NAMALWA (cell line): Measurements from ENCODE around the gene MPV17L2.

Experiments
- DNase-seq: peaks from one replicate; pipeline ENCODE4 v3.0.0-alpha.2; 2015; ENCODE audit warnings: low spot score

MPV17L2 gene

GRCh38 chr19:18218600-18218999 is 25.6 kb downstream of the MPV17L2 start:
- no peak for DNase-seq

GRCh38 chr19:18219911-18220631 is 27.1 kb downstream of the MPV17L2 start:
- no peak for DNase-seq

DNA sequence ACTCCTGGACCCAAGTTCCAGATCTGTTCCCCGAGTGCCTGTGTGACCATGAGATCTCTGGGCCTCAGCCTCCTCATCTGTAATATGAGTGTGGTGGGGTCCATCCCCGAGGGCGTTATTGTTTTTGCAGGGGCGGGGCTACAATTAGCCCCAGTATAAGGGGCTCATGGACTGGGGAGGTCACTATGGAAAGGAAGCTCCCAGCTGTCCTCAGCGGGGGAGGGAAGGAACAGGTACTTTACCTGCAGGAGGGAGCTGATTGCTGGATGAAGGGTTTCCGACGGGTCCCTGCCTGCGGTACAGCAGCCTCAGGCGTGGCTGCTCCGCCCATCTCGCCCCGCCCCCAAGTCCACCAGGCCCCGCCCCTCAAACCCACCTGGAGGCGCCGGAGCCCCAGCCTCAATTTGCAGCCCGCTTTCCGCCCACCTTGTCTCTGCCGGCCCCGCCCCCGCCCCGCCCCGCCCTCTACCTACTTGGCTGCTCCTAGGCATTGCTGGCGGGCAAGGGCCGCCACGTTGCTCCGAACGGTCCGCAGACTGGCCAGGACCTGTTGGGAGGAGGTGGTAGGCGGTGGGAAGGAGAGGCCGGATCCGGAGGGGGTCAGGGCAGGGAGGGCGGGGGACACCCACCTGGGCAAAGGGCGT is 27.7 kb downstream of the MPV17L2 start:
- DNase-seq: no peak

- no peak for DNase-seq
Measured at GRCh38 chr19:18221815-18222725, 29.1 kb downstream of the MPV17L2 start.

DNA sequence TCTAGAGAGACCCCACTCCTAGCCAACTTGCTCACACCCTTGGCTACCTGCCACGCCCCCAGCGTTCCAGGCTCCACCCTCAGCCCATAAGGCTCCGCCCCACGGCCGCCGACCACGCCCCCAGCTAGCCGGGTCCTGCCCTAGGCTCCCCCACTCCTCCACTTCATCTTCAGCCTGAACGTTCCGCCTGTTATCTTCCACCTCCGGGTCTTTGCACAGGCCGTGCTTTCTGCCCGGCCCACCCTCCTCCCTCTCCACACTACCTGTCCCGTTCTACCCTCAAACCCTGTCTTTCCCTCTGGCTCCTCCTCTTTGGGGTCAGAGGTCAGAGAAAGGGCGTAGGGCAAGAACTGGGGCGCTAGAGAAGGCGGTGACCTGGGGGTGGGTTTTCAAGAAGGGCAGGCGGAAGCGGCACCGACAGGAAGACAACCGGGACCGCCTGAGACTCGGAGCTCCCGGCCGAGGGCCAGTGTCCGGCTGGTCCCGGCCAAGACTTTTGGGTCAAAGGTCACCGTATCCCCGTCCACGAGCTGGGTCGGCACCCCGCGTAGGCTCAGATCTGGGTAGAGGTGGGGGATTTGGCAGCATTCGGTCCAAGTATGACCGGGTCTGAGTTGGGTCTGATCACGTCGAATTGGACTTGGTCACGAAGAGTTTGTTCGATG is 31.0 kb downstream of the MPV17L2 start:
- DNase-seq: peak; percentile 89

DNA sequence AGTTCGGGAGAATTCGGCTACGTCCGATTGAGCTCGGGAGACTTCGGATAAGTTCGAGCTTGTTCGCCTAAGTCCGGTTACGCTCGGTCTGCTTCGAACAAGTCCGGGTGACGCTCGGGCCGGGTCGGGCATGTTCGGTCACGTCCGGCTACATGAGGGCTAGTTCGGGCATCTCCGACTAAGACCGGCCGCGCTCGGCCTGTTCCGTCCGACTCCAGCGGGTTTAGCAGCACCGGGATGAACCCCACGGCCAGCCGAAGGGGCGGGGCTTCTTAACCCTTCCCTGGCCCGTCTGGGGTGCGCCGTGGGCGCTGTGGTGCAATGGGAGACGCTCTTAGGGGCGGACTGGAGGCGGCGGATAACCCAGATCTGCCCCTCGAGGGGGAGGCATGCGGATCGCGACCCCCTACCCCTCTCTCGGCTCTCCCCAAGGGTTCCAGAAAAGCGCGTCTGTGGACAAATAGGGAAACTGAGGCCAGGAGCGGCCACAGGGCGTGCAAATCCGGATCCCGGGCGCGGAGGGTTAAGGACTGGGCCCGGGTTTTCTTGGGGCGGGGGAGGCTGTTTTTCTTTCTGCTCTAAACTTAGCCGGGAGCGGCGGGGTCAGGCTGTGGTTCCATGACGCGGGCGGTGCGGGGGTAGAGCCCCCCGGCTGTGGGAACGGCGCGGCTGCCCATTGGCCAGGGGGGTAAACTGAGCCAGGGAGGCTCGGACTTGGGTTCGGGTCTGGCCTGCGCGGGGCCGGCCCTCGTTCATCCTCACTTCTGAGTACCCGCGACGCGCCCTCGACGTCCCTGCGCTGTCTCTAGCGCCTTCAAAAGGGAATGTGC is 31.7 kb downstream of the MPV17L2 start:
- DNase-seq: peak; percentile 94

- DNase-seq: no peak
Measured at GRCh38 chr19:18225355-18225701, 32.3 kb downstream of the MPV17L2 start.

DNA sequence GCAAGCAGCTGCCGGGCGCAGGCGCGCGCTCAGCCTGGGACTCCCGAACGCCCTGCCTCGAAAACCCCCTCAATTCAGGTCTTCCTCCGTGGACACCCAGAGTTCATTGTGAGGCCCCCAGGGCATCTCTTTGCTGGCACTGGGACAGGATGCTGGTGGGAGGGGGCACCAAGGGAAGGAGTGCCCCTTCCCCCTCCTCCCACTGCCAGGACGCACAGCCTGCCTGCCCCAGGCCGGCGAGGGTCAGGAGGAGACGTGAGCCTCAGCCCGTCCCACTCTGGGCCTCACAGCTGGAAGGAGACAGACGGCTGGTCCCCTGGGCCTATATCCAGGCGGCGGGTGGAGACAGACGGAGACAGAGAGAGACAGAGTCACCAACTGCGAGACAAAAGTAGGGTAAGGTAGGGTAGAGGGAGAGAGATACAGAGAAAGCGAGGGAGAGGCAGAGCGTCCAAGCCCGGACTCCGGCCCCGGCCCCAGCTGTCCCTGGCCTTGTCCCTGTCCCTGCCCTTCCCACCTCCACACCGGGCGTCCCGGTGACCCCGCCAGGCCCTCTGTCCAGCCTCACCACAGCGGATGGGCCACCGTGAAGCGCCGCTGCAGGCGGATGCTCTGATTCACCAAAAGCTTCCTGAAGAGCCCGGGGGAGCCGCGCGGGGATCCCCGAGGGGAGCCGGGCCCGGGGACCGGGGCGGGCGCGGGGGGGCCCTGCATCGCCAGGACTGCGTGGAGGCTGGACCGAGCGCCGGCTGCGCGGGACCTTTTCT is 32.9 kb downstream of the MPV17L2 start, which contains the start of gene PDE4C:
Gene PDE4C (minus strand): TSS at position 737 of the 767 bp plus-strand sequence. CDS start 23 bp downstream, at position 714.
- DNase-seq: no peak

GRCh38 chr19:18226956-18227780 is 34.1 kb downstream of the MPV17L2 start:
- peak; percentile 47 for DNase-seq

DNA sequence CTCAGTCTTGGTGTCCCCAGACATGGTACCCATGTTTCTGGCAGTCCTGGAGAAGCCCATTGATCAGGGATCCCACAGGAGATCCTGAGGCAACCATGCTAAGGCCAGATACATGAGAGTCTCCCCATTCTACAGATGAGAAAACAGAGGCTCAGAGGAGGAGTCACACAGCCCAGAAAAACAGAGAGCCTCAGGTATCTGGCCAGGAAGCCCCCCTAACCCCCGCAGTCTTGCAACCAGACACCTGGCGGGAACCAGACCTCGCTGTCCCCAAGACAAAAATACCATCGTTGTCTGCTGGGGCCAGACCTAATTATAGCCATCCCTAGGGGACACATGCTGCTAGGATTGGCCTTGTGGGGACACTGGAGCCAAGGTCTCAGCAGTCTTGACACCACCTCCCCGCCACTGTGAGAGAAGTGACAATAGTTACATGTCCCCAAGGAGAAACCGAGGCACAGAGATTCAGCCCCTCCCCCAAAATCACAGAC is 34.8 kb downstream of the MPV17L2 start:
- no peak for DNase-seq

DNA sequence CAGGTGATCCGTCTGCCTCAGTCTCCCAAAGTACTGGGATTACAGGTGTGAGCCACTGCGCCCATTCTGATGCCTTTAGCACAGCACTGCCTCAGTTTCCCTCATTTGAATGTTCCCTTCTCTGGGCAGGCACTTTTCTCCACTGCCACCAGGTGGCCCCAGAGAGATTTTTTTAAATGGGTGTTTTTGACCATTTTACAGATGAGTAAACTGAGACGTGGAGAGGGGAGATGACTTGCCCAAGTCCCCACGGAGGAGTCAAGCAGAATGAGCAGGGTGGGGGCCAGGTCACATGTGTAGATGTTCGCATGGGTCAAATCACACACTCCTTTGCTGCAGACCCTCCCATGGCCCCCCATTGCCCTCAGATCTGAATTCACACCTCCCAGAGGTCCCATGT is 36.5 kb downstream of the MPV17L2 start:
- peak; percentile 60 for DNase-seq

GRCh38 chr19:18229915-18230314 is 36.9 kb downstream of the MPV17L2 start:
- DNase-seq: no peak

- no peak for DNase-seq
Measured at GRCh38 chr19:18230941-18231734, 38.1 kb downstream of the MPV17L2 start.

DNA sequence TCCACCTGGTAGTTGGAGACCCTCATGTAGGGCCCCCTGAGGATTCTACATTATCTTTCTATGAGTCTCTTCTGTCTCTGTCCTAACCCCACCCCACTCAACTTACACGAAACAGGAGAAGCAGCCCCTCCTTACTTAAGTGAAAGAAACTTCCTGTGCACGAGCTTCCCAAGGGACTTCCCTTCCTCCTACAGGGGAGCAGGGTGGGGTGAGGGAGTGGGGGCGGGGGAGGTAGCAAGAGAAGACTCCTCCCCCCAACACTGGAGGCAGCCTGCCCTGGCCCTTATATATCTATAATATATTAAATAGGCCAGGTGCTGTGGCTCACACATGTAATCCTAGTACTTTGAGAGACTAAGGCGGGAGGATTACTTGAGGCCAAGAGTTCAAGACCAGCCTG is 38.8 kb downstream of the MPV17L2 start:
- no peak for DNase-seq

- DNase-seq: no peak
Measured at GRCh38 chr19:18232540-18233223, 39.7 kb downstream of the MPV17L2 start.

DNA sequence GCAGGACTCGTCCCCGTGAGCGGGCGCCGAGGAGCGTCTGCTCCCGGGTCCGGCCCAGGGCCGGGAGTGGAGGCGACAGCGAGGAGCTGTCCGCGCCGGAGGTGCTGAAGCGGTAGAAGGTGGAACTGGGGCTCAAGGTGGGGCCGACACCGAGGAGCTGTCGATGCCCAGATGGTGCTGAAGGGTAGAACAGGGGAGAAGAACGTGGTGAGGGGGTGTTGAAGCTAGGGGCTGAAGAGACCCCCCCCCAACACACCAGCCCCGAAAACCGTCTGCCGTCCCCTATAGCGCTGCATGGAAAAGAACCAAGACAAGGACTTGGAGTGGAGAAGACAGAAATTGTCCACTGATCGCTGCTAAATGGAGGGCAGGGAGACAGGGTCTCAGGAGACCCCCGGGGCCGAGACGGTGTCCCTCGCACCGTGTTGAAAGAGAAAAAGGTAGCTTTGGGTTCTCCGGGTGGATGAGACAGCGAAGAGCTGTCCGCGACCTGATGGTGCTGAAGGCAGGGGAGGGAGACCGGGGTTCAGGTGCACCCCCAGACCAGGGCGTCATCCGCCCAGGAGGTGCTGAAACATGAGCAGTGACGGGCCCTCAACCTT is 40.3 kb downstream of the MPV17L2 start:
- no peak for DNase-seq

- DNase-seq: no peak
Measured at GRCh38 chr19:18234194-18234593, 41.2 kb downstream of the MPV17L2 start.

- no peak for DNase-seq
Measured at GRCh38 chr19:18239303-18239702, 46.3 kb downstream of the MPV17L2 start.
